DMS53 treated with DMSO at 0.1 percent for 48 hours (cell line): ENCODE data around the gene RNF111.
"Not testable (repeated sequence)": the region's sequence is repeated elsewhere in the genome, so short reads cannot be mapped to it uniquely, and the experiment has no call there.

Experiments used
- DNase-seq: peaks from one replicate; lab custom pipeline; 2025; ENCODE audit not compliant: unreplicated experiment; lab: John Stamatoyannopoulos, UW

The RNF111 gene

DNA sequence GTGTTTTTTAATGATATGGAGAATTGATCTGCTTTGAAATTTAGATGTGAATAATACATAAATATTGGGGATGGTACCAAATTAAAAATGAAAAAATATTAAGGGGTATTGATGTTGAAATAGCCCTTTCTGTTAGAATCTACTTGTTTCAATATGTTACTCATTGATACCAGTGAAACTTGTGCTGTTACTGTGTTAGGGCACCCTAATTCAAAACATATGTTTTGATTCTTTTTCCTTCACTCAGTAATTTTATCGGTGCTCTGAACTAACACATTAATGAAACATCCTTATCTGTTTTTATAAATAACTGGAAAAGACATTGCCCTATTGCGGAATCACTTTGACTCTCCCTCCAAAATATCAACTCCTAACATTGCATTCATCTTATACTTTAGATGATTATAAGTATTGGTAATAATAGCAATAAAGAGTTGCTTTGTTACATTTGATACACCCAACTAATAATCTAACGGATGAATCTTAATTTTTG lies 65.5 kb downstream of the RNF111 start:
- no peak for DNase-seq

DNA sequence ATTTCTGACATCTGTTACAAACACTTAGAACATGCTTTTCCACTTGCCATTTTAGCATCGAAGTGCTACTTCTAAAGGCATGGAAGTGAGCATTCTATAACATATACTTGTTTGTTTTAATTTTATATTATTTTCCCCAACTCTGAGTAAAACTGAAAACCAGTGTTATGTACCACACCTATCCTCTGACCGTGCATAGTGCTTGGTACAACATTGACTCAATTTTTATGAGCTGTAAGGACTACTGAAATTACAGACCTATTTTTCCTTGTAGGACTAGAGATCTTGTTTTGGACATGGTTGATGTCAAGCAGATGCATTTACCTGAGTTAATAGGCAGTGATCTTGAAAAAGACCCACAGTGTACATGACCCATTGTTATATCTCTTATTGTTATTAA lies 66.0 kb downstream of the RNF111 start:
- no peak for DNase-seq

DNA sequence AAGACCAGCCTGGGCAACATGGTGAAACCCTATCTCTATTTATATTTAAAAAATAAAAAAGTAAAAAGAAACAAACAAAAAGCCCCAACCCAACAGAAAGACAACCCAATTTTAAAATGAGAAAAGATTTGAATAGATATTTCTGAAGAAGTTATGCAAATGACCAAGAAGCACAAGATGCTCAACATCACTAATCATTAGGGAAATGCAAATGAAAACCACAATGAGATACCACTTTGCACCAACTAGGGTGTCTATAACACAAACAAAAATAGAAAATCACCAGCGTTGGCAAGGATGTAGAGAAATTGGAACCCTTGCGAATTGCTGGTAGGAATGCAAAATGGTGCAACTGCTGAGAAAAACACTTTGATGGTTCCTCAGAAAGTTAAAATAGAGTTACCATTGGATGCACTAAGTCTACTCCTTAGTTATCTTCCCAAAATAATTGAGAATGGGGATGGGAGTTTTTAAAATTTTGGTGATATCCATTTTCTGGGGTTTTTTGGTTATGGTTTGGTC lies 71.7 kb downstream of the RNF111 start:
- DNase-seq: no peak

DNA sequence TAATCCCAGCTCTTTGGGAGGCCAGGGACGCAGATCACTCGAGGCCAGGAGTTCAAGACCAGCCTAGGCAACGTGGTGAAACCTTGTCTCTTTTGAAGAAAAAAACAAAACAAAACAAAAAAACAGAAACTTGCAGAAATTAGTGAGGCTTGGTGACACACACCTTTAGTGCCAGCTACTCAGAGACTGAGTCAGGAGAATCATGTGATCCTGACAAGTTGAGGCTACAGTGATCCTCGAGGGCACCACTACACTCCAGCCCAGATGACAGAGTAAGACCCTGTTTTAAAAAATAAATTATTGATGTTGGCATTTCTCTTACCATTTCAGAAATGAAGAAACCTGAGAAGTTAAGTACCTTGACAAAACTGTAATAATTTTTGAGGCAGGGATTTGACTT lies 72.9 kb downstream of the RNF111 start:
- DNase-seq: no peak

DNA sequence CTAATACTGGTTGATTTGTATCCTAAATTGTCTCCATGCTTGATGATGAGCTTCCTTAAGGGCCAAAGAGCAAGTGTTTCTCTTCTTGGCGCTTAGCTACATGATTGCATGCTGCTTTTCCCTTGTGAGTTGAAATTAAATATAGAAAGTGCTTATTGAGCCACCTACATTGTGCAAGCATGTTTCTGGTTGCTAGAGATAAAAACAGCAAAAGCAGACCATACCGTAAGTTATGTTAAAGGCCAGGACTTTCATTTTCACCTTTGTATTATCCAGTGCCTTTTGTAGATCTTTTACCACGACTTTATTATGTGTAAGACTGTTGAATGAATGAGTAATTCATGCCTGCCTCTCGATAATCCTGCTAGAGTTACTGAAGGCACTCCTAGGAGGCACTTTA lies 75.6 kb downstream of the RNF111 start:
- DNase-seq: no peak

DNA sequence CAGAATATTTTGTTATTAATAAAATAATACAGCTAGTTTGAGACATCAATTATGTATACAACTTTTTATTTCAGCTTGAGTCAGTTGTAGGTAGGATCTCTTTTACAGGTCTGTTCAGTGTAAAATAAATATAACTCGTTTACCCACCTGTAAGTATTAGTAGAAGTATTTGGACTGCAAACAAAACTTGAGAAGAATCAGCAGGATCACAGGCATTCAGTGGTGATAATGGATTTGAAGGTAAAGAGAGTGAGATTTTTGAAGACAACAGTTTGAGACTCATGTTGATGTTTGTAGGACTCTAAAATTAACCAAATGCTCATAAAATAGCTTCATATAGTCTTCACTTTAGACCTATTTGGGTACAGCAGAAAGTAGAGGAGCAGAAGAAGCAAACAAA lies 82.0 kb downstream of the RNF111 start:
- no peak for DNase-seq

DNA sequence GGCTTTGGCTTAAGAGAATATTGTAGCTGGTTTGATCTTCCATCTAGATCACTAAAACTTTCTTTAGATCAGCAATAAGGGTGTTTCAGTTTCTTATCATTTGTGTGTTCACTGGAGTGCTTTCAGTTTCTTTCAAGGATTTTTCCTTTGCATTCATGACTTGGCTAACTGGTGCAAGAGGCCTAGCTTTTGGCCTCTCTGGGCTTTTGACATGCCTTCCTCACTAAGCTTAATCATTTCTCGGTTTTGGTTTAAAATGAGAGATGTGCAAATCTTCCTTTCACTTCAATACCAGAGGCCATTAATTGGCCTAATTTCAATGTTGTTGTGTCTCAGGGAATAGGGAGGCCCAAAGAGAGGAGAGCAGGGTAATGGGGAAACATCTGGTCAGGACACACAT lies 87.1 kb downstream of the RNF111 start:
- no peak for DNase-seq

DNA sequence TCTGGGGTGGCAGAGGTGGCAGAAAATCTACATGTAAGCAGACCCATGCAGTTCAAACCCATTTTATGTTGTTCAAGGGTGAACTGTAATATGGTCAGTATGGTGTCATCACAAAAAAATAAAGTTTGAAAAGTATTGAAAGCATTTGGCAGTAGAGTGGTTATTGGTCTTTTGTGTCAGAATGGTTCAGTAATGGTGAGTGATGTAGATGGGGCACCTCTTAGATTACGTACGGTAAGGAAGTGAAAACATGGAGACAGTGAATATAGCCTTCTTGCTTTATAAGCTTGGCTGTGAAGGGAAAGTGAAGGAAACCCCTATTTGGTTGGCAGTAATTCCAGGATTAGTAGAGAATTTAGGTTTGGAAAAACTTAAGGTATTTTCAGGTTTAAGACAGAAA lies 100.3 kb downstream of the RNF111 start:
- DNase-seq: no peak

DNA sequence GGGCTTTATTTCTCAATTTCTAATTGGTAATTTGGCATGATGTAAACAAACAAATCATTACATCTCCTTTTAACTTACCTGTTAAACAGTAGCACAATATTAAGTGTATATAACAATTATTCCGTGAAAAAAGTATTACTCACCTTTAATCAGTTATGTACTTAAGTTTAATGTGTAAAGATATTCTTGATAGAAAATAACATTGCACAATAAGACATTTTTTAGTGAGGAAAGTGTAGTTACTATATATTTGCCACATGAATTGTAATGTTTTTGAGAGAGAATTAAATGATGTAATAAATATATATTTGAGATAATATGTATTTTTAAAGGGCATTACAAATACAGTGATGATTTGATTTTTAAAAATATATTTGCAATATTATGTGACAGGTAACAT lies 106.6 kb downstream of the RNF111 start:
- no peak for DNase-seq

DNA sequence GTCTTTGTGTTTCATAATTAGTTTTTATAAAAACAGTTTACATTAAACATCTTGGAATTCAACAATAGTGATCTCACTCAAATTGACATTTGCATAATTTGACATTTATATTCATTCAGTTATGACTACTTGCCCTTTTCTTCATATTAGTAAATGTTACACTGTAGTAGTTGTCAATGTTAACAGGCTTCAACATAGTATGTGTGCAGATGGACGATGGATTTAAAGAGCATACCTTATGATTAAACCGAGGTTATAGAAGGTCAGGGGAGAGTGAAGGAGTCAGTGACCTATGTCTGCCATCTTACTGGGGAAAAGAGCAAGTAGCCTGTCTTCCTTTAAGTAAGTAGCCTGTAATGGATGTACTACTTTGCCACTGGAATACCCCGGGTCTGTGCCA lies 109.0 kb downstream of the RNF111 start:
- DNase-seq: no peak

DNA sequence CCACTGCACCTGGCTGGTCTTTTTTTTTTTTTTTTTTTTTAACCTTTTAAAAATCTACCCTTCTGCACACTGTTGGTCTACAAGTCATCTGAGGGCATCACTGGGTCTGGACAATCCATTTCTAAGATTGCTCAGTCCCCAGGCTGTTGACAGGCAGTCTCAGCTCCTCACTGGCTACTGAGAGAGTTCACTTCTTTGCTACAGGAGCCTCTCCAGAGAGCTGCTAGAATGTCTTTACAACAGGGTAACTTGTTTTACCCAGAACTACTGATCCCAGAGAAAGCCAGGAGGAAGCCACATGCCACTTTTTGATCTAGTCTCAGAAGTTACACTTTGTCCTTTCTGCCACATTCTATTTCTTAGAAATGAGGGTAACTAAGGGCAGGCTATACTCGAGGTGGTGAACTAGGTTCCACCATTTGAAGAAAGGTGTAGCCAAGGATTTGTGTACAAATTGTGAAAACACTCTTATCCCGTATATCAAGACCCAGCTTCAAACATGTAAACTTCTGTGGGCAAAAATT lies 111.8 kb downstream of the RNF111 start:
- DNase-seq: no peak

DNA sequence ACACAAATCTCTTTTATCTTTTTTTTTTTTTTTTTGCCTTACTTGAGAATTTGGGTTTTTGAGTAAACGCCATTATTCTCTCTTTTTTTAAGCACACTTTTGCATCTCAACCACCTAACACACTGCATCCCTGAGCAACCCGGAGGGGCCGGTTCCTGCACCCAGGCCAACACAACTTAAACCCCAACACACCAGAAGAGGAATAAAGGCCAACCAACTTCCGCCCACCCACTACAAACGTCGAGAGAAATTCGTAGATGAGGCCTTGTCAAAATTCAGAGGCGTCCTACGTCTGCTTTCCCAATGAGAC lies 117.1 kb downstream of the RNF111 start:
- no peak for DNase-seq

DNA sequence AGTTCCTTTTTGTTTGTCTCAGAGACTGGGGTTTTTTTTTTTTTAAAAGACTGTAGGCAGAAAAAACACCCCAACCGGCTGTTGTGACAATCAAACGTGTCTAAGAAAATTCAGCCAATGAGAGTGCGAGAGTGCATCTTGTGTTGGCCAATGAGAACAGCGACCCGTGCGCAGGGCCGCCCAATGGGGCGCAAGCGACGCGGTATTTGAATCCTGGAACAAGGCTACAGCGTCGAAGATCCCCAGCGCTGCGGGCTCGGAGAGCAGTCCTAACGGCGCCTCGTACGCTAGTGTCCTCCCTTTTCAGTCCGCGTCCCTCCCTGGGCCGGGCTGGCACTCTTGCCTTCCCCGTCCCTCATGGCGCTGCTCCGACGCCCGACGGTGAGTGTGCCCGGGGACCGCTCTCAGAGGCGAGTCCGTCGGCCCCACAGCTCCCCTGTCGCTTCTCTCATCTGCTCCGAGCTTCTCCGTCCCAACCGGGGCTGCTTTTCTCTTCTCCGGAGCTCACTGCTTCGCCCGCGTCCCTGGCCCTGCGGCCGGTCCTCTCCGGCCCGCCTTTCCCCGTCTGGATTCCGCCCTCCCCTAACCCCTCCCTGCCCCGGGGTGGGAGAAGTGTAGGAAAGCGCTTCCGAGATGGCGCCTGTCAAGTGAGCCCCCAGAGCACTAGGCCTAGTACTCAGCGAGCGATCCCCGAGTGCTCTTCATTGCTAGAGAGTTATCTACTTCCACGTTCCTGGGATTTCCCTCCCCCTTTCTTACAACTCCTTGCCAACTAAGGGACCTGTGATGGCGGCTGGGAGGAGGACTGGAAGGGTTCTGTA lies 117.7 kb downstream of the RNF111 start, which contains the start of gene CCNB2:
Gene CCNB2, plus strand, starts transcription at position 235 of the 821 bp plus-strand sequence. Its CDS starts 123 bp downstream, at position 358.
- DNase-seq: peak; percentile 80

DNA sequence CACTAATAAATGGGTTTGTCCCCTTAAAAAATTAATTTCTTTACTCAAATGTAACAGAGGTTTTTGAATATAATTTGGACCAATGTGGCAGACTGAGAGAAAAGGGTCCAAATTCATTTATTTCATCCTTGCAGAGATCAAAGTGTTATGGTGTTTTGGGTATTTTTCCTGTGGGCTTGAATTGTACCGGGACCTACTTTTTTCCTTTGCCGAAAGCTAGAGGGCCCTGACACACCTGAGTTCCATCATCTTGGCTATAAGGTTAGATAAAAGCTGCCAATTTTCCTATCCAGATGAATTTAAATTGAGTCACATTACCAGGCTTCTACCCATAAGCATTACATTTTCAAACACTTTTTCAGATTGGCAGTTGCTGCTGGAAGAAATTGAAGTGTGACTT lies 118.4 kb downstream of the RNF111 start:
- no peak for DNase-seq

DNA sequence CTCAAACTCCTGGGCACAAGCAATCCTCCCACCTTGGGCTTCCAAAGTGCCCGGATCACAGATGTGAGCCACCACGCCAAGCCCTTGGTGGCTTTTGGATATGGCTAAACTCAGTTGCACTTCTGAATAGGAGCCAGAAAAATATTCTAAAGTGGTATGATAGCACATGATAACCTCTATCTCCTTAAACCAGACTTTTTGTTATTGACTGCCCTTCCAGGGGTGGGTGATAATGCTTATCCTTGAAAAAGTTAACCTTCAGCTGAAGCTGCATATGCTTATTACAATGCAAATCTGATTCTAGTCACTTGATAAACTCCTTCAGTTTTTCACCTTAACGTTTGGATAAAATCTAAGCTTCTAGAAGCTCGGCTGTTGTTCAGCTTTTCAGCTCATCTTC lies 123.8 kb downstream of the RNF111 start:
- no peak for DNase-seq

DNA sequence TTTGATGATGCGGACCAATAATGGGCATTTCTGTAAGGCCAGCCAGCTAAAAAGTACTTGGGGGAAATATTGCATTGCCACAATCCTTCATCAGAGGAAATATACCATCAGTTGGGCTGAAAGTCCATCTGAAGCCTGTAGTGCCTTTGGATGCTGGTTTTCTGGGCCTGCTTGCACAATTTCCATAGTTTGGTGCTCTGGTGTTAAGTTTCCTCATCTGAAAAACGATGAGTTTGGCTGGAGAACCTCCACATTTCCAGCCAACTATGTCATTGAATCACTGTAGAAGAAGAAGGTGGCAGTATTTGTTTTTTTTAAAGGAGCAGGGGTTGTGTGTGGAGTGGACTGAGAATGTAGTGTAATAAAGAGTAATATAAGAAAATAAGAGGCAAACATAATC lies 127.6 kb downstream of the RNF111 start:
- no peak for DNase-seq

DNA sequence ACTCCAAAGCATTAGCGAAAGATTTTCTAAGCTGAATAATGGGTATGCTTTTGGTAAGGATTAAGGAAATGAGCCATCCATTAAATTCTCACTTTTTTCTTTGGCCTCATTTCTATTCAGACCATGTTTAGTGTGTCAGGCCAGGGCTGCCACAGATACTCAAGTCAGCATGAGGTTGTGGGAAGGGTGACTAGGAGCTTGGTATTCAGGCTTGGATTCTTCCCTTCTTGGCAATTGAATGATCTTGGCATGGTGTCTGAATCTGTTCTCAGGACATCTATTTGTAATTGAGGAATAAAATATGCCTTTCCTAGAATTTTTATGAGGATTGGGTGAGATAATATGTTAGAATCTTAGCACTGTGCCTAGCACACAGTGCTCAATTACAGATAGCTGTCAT lies 128.7 kb downstream of the RNF111 start:
- DNase-seq: no peak

DNA sequence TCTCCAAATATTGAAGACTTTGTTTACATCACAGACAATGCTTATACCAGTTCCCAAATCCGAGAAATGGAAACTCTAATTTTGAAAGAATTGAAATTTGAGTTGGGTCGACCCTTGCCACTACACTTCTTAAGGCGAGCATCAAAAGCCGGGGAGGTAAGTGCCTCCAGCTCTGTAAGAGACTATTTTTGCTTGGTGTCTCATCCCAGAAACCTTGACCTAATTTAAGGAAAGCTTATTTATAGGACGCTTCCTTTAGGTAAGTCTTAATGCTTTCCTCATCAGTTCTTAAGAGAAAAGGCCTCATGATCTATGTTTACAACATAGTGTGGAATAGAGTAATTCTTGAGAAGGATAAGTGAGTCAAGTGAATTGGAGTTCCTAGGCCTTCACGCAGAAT lies 129.3 kb downstream of the RNF111 start:
- DNase-seq: no peak

DNA sequence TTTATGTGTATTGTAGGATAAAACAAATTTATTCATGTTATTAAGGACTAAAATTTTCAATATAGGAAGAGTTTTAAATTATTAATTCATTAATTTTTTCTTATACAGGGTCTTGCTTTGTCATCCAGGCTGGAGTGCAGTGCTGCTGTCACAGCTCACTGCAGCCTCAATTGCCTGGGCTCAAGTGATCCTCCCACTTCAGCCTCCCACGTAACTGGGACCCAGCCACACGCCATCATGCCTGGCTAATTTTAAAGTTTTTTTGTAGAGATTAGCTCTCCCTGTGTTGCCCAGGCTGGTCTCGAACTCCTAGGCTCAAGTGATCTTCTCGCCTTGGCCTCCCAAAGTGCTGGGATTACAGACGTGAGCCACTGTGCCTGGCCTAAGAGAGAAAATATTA lies 132.2 kb downstream of the RNF111 start:
- no peak for DNase-seq

DNA sequence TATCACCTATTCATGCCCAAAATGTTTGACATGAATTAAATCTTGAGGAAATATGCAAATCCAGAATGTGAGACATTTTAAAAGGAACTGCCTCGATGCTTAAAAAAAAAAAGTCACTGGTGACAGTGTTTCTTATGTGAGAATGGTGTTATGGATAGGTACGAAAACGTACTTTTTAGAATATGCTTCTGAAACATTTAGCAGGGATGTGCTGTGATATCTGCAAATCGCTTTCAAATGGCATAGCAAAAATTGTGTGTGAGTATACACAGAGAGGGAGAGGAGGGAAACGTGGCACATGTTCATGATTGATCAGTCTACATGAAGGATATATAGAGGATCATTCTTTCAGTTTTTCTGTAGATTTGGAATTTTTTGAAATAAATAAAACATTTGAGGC lies 133.5 kb downstream of the RNF111 start:
- DNase-seq: no peak

DNA sequence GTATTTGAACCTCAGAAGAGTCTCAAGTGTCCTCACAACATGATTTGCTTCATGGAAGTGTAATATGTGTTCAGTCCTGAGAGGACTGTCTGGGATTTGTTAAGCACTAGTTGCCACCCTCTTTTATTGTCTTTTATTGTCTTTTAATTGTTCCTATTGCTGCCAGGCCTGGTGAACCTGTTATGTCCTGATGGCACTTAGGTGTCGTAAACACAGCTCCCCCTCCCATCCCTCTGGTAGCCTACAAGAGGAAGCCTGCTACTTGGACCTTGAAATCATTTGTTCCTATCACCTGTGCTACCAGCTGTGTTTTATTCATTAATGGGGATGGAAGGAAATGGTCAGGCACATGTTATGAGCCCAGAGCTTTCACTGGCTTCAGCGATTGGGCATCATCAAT lies 136.8 kb downstream of the RNF111 start:
- DNase-seq: no peak

DNA sequence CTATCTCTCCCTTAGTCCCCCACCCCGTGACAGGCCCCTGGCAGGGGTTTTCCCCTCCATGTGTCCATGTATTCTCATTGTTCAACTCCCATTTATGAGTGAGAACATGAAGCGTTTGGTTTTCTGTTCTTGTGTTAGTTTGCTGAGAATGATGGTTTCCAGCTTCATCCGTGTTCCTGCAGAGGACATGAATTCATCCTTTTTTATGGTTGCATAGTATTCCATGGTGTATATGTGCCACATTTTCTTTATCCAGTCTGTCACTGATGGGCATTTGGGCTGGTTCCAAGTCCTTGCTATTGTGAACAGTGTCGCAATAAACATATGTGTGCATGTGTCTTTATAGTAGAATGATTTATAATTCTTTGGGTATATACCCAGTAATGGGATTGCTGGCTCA lies 138.2 kb downstream of the RNF111 start:
- not testable (repeated sequence) for DNase-seq

DNA sequence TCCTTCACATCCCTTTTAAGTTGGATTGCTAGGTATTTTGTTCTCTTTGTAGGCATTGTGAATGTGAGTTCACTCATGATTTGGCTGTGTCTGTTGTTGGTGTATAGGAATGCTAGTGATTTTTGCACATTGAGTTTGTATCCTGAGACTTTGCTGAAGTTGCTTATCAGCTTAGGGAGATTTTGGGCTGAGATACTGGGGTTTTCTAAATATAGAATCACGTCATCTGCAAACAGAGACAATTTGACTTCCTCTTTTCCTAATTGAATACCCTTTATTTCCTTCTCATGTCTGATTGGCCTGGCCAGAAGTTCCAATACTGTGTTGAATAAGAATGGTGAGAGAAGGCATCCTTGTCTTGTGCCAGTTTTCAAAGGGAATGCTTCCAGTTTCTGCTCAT lies 139.8 kb downstream of the RNF111 start:
- not testable (repeated sequence) for DNase-seq
